ENCODE results near the gene TXNDC17.

Gene TXNDC17

DNA sequence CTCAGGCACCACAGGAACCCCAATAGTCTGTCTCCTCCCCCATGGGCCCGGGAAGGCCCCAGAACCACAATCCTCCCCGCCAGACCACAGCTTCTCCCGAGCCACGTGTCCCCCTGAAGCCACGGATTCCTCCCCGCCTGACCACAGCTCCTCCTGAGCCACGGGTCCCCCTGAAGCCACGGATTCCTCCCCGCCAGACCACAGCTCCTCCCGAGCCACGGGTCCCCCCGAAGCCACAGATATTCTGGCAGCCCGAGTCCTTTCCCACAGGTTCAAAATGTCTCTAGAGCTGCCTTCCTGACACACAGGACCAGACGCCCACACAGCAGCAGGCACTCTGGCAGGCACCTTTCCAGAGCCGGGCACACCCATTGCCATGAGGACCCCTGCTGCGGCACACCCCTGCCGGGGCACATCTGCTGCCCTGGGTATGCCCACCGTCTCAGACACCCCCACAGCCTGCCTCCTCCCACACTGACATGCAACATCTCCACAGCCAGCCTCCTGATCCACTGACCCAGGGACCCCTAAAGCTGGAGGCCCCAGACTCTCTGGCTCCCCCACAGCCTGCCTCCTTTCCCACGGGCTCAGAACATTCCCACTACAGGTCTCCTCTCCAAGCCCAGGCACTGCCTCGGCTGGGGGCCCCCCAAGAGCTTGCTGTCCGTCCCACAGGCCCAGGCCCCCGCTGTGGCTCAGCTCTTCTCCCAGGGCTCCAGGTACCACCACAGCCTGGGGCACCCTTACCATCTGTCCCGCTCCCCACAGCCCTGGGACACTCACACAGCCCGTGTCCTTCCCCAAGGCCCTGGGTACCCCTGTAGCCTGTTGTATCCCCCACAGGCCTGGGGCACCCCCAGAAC lies 2.6 kb upstream of the TXNDC17 start:
- Histone ChIP-seq H3K4me3 (ENCODE audit: low read length) (no peak overlapping the region), H3K27me3 (ENCODE audit: insufficient read depth, low read length) (no peaks in the 10 kb centered on the region), H3K4me1 (ENCODE audit: insufficient read depth, low read length) (peaks cover 4% of the 10 kb centered on the region; the same call in 1 of the 2 replicates), H3K27ac (ENCODE audit: low read length) (no peak overlapping the region), H3K9ac (ENCODE audit: low read depth, low read length) (no peak overlapping the region), H3K9me3 (ENCODE audit: insufficient read depth, low read depth, low read length) (no peaks in the 10 kb centered on the region), H3K36me3 (ENCODE audit: insufficient read depth, low read depth, low read length) (peaks cover 29% of the 10 kb centered on the region)

- H3K9me3 ChIP-seq (ENCODE audit: insufficient read depth, low read depth, low read length), result no peaks in the 10 kb centered on the region
- H3K27ac ChIP-seq (ENCODE audit: low read length), result no peak overlapping the region
- H3K27me3 ChIP-seq (ENCODE audit: insufficient read depth, low read length), result no peaks in the 10 kb centered on the region
- peak overlapping the region; percentile 93; the same call in 1 of the 2 replicates for H3K9ac ChIP-seq (ENCODE audit: low read depth, low read length)
- peak overlapping the region; percentile 96 for H3K4me3 ChIP-seq (ENCODE audit: low read length)
- peaks cover 4% of the 10 kb centered on the region; the same call in 1 of the 2 replicates for H3K4me1 ChIP-seq (ENCODE audit: insufficient read depth, low read length)
- peaks cover 31% of the 10 kb centered on the region for H3K36me3 ChIP-seq (ENCODE audit: insufficient read depth, low read depth, low read length)
Measured at GRCh38 chr17:6639014-6639585, 1.8 kb upstream of the TXNDC17 start.

DNA sequence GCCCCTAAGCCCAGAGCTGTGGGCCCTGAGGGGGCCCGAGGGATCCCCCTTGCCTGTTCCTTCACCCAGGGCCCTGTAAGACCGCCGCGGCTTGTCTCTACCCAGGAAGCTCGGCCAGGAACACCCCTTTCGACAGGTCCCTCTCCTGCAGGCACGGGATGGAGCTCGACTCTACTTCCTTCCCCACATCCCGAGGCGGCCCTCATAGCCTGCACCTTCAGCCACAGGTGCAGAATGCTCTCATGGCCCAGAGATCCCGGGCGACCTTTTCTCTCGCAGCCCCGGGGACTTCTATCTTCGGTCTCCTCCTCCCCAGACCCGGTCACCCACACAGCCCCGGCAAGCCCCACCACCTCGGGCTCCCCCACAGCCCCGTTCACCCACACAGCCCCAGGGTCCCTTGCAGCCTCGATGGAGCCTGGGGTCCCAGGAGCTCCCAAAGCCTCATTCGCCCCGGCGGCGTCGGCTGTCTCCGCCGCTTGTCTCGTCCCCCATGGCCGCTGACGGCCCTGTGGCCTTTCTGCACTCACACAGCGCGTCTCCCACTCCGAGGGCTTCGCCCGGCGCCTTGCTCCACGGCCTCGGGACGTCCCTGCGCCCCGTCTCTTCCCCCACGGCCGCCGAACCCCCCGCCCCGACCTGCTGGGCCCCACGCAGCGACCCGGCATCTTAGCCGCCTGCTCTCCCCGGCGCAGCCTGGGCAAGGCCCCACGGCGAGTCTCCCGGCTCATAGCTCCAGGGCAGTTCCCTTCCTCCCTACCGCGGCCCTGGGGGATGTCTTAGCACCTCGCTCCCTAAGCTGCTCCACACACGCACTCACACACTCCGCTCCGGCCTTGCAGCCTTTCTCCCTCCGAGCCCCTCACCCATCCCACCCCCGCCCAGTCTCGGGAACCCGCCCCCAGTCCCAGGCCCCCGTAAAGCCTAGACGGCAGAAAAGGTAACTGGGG lies 999 bp upstream of the TXNDC17 start:
- H3K9ac ChIP-seq (ENCODE audit: low read depth, low read length), result peak overlapping the region; percentile 93
- H3K36me3 ChIP-seq (ENCODE audit: insufficient read depth, low read depth, low read length), result peaks cover 32% of the 10 kb centered on the region
- H3K9me3 ChIP-seq (ENCODE audit: insufficient read depth, low read depth, low read length), result no peaks in the 10 kb centered on the region
- H3K4me1 ChIP-seq (ENCODE audit: insufficient read depth, low read length), result peaks cover 4% of the 10 kb centered on the region; the same call in 1 of the 2 replicates
- H3K4me3 ChIP-seq (ENCODE audit: low read length), result peak overlapping the region; percentile 96
- no peaks in the 10 kb centered on the region for H3K27me3 ChIP-seq (ENCODE audit: insufficient read depth, low read length)
- peak overlapping the region; percentile 84 for H3K27ac ChIP-seq (ENCODE audit: low read length)

DNA sequence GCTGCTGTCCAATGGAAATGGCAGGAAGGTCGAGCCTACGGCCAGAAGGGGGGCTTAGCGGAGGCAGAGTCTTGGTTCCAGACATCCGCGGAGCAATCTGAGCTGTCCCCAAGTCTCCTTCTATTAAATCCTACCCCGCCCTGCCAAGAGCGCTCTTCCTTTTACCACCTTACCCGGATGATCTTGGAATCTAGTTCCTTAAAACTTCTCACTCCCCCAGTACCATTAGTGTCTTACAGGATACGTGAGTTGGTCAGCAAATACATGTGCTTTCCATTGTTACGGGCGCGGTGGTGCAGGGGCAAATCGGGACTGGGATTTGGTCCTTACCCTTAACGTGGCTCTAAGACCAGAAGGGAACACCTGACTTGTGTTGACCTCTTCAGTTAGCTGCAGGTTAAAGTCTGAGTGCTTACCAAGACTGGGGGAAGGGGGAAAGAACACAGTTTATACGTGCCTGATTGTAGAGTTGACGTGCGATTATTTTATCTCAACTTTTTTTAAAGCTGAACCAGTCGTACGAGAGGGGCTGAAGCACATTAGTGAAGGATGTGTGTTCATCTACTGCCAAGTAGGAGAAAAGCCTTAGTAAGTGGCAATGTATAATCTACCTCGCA lies 495 bp downstream of the TXNDC17 start:
- Histone ChIP-seq H3K36me3 (ENCODE audit: insufficient read depth, low read depth, low read length) (peaks cover 41% of the 10 kb centered on the region), H3K4me3 (ENCODE audit: low read length) (peak overlapping the region; percentile 96)

GRCh38 chr17:6642592-6642991 lies 1.7 kb downstream of the TXNDC17 start:
- H3K9ac ChIP-seq (ENCODE audit: low read depth, low read length), result no peak overlapping the region
- H3K4me3 ChIP-seq (ENCODE audit: low read length), result peak overlapping the region; percentile 96; the same call in 1 of the 2 replicates
- H3K4me1 ChIP-seq (ENCODE audit: insufficient read depth, low read length), result peaks cover 4% of the 10 kb centered on the region; the same call in 1 of the 2 replicates
- H3K36me3 ChIP-seq (ENCODE audit: insufficient read depth, low read depth, low read length), result peaks cover 45% of the 10 kb centered on the region
- H3K9me3 ChIP-seq (ENCODE audit: insufficient read depth, low read depth, low read length), result no peaks in the 10 kb centered on the region
- no peaks in the 10 kb centered on the region for H3K27me3 ChIP-seq (ENCODE audit: insufficient read depth, low read length)
- no peak overlapping the region for H3K27ac ChIP-seq (ENCODE audit: low read length)

More for the DNA sequence above, 495 bp downstream of the TXNDC17 start:
- H3K9me3 ChIP-seq (ENCODE audit: insufficient read depth, low read depth, low read length), result no peaks in the 10 kb centered on the region
- H3K4me1 ChIP-seq (ENCODE audit: insufficient read depth, low read length), result peaks cover 4% of the 10 kb centered on the region; the same call in 1 of the 2 replicates
- peak overlapping the region; percentile 93 for H3K9ac ChIP-seq (ENCODE audit: low read depth, low read length)
- no peaks in the 10 kb centered on the region for H3K27me3 ChIP-seq (ENCODE audit: insufficient read depth, low read length)
- peak overlapping the region; percentile 67 for H3K27ac ChIP-seq (ENCODE audit: low read length)

GRCh38 chr17:6643451-6644125 lies 2.7 kb downstream of the TXNDC17 start:
- Histone ChIP-seq H3K27me3 (ENCODE audit: insufficient read depth, low read length) (no peaks in the 10 kb centered on the region), H3K4me3 (ENCODE audit: low read length) (no peak overlapping the region), H3K4me1 (ENCODE audit: insufficient read depth, low read length) (peaks cover 4% of the 10 kb centered on the region; the same call in 1 of the 2 replicates), H3K9me3 (ENCODE audit: insufficient read depth, low read depth, low read length) (no peaks in the 10 kb centered on the region), H3K36me3 (ENCODE audit: insufficient read depth, low read depth, low read length) (peaks cover 55% of the 10 kb centered on the region), H3K27ac (ENCODE audit: low read length) (no peak overlapping the region), H3K9ac (ENCODE audit: low read depth, low read length) (no peak overlapping the region)

GRCh38 chr17:6648181-6648580 lies 7.3 kb downstream of the TXNDC17 start:
- H3K9me3 ChIP-seq (ENCODE audit: insufficient read depth, low read depth, low read length), result no peaks in the 10 kb centered on the region
- no peak overlapping the region for H3K9ac ChIP-seq (ENCODE audit: low read depth, low read length)
- no peak overlapping the region for H3K4me3 ChIP-seq (ENCODE audit: low read length)
- no peaks in the 10 kb centered on the region for H3K4me1 ChIP-seq (ENCODE audit: insufficient read depth, low read length)
- H3K27ac ChIP-seq (ENCODE audit: low read length), result no peak overlapping the region
- H3K36me3 ChIP-seq (ENCODE audit: insufficient read depth, low read depth, low read length), result peaks cover 49% of the 10 kb centered on the region
- H3K27me3 ChIP-seq (ENCODE audit: insufficient read depth, low read length), result peaks cover 15% of the 10 kb centered on the region

GRCh38 chr17:6651354-6651918 lies 10.6 kb downstream of the TXNDC17 start, which contains the start of the genes C17orf100 and MED31:
TSS of gene C17orf100 (plus strand) at chr17:6651762. CDS start at chr17:6651914, 152 bp downstream.
TSS of gene MED31 (minus strand) at chr17:6651605. CDS start at chr17:6651528, 77 bp downstream.
- H3K4me1 ChIP-seq (ENCODE audit: insufficient read depth, low read length), result peaks cover 14% of the 10 kb centered on the region; the same call in 1 of the 2 replicates
- peak within 1 kb of the TSS; percentile 83 for H3K9ac ChIP-seq (ENCODE audit: low read depth, low read length)
- H3K27ac ChIP-seq (ENCODE audit: low read length), result peak within 1 kb of the TSS; percentile 52
- peaks cover 47% of the 10 kb centered on the region for H3K27me3 ChIP-seq (ENCODE audit: insufficient read depth, low read length)
- peaks cover 19% of the 10 kb centered on the region; the same call in 1 of the 2 replicates for H3K36me3 ChIP-seq (ENCODE audit: insufficient read depth, low read depth, low read length)
- H3K9me3 ChIP-seq (ENCODE audit: insufficient read depth, low read depth, low read length), result no peaks in the 10 kb centered on the region
- peak within 1 kb of the TSS; percentile 89 for H3K4me3 ChIP-seq (ENCODE audit: low read length)

- no peak overlapping the region for H3K27ac ChIP-seq (ENCODE audit: low read length)
- H3K4me1 ChIP-seq (ENCODE audit: insufficient read depth, low read length), result peaks cover 14% of the 10 kb centered on the region; the same call in 1 of the 2 replicates
- peaks cover 19% of the 10 kb centered on the region; the same call in 1 of the 2 replicates for H3K36me3 ChIP-seq (ENCODE audit: insufficient read depth, low read depth, low read length)
- H3K9me3 ChIP-seq (ENCODE audit: insufficient read depth, low read depth, low read length), result no peaks in the 10 kb centered on the region
- peak overlapping the region; percentile 89 for H3K4me3 ChIP-seq (ENCODE audit: low read length)
- no peak overlapping the region; the same call in 1 of the 2 replicates for H3K9ac ChIP-seq (ENCODE audit: low read depth, low read length)
- peaks cover 53% of the 10 kb centered on the region for H3K27me3 ChIP-seq (ENCODE audit: insufficient read depth, low read length)
Measured at GRCh38 chr17:6651919-6652452, 11.1 kb downstream of the TXNDC17 start.
